Endothelial cell of umbilical vein (primary cell): ENCODE results near the gene CNTN5. TPM values are rescaled to one million over a fixed set of nuclear protein-coding genes. Genes with fewer than 3 reads are reported as not detected.

Source experiments
- BruUV-seq: library from RNA; stranded (reverse); fragments of 400-500 nt; replicated peaks from 2 replicates; lab custom pipeline; 2021; lab: Mats Ljungman, UMichigan
- CTCF ChIA-PET: fragments of 300-600, 350-600 bp; sonication (Branson Sonifier 250); formaldehyde crosslinking; loops from one replicate; lab custom pipeline; 2021; ENCODE audit warnings: antibody characterized with exemption, inconsistent platforms; lab: Charles Lee
- POLR2A ChIA-PET: fragments of 300-600, 350-600 bp; sonication (Branson Sonifier 250); formaldehyde crosslinking; loops from one replicate; lab custom pipeline; 2021; ENCODE audit warnings: antibody characterized with exemption, inconsistent platforms; lab: Charles Lee
- DNase-seq: peaks from one replicate; pipeline ENCODE4 v3.0.0-alpha.2; 2011; ENCODE audit warnings: low read depth, low spot score
- FAIRE-seq: peaks from 2 replicates; lab custom pipeline; 2011; peaks lifted over from hg19 to GRCh38; lab: Jason Lieb, UNC
- H2AFZ ChIP-seq: 2 replicates; pipeline ENCODE4 v1.6.0; 2012; ENCODE audit warnings: low read depth, low read length, control low read depth, inconsistent platforms
- H3K27ac ChIP-seq: 2 replicates; pipeline ENCODE4 v1.5.1; 2011; ENCODE audit warnings: low read depth, mild to moderate bottlenecking, control low read depth, low read length, moderate library complexity; ENCODE audit not compliant: insufficient read depth
- H3K27me3 ChIP-seq, 2 experiments: 2 replicates each; pipeline versions ENCODE4 v1.6.0 to v1.6.1; 2011; ENCODE audit warnings: low read length in 2 of 2, mixed read lengths in 1 of 2; ENCODE audit not compliant: control insufficient read depth in 2 of 2, insufficient read depth in 2 of 2
- H3K36me3 ChIP-seq, 2 experiments: 2 replicates in 1 of 2; 3 replicates in 1 of 2; pipeline ENCODE4 v1.5.1; 2011; ENCODE audit warnings: low read length in 2 of 2, mild to moderate bottlenecking in 1 of 2, moderate library complexity in 1 of 2; ENCODE audit not compliant: control insufficient read depth in 2 of 2, insufficient read depth in 2 of 2; ENCODE audit errors: extremely low read depth in 1 of 2
- H3K4me1 ChIP-seq: 3 replicates; pipeline ENCODE4 v1.5.1; 2011; ENCODE audit warnings: mild to moderate bottlenecking, low read length; ENCODE audit not compliant: control insufficient read depth, insufficient read depth; ENCODE audit errors: extremely low read depth
- H3K4me2 ChIP-seq: 2 replicates; pipeline ENCODE4 v1.6.1; 2011; ENCODE audit warnings: low read length, control low read depth, mixed read lengths; ENCODE audit not compliant: insufficient read depth
- H3K4me3 ChIP-seq, 3 experiments: fragments of 200-600 bp in 1 of 3; sonication (generic), shearing (Covaris generic) in 1 of 3; replicated peaks in 1 of 3; 2 replicates each; pipeline ENCODE4 v1.5.1; 2011 to 2016; ENCODE audit warnings: control low read depth in 3 of 3, low read length in 3 of 3, mild to moderate bottlenecking in 2 of 3, inconsistent platforms in 1 of 3, low read depth in 1 of 3, moderate library complexity in 1 of 3; ENCODE audit not compliant: insufficient read depth in 1 of 3
- H3K79me2 ChIP-seq: 2 replicates; pipeline ENCODE4 v1.6.0; 2012; ENCODE audit warnings: low read length, inconsistent platforms; ENCODE audit not compliant: control insufficient read depth, insufficient read depth
- H3K9ac ChIP-seq: replicated peaks from 2 replicates; pipeline ENCODE3; 2011; ENCODE audit warnings: low read length, control low read depth; ENCODE audit not compliant: insufficient read depth; ENCODE audit errors: extremely low read depth
- H3K9me1 ChIP-seq: replicated peaks from 3 replicates; pipeline ENCODE4 v1.6.0; 2011; ENCODE audit warnings: mild to moderate bottlenecking, low read length; ENCODE audit not compliant: control insufficient read depth, insufficient read depth; ENCODE audit errors: extremely low read depth
- H3K9me3 ChIP-seq: replicated peaks from 2 replicates; pipeline ENCODE4 v1.5.1; 2012; ENCODE audit warnings: low read length, inconsistent platforms; ENCODE audit not compliant: control insufficient read depth, insufficient read depth
- H4K20me1 ChIP-seq: replicated peaks from 2 replicates; pipeline ENCODE3; 2011; ENCODE audit warnings: mild to moderate bottlenecking, low read length; ENCODE audit not compliant: control insufficient read depth, insufficient read depth; ENCODE audit errors: extremely low read depth
- CTCF ChIP-seq, 2 donors: IDR thresholded peaks; 1 replicate in 1 of 2; 2 replicates in 1 of 2; pipeline ENCODE4 v1.5.1; 2011; ENCODE audit warnings: low read length in 2 of 2, mild to moderate bottlenecking in 2 of 2, moderate library complexity in 2 of 2, control low read depth in 1 of 2, inconsistent platforms in 1 of 2, low read depth in 1 of 2; ENCODE audit not compliant: insufficient read depth in 1 of 2; ENCODE audit errors: extremely low read depth in 1 of 2
- EZH2 ChIP-seq: IDR thresholded peaks from 2 replicates; pipeline ENCODE4 v1.6.1; 2012; ENCODE audit warnings: borderline replicate concordance, low read depth, mild to moderate bottlenecking, moderate library complexity, low read length, inconsistent platforms; ENCODE audit not compliant: severe bottlenecking
- FOS ChIP-seq: IDR thresholded peaks from 2 replicates; pipeline ENCODE4 v1.6.1; 2011; ENCODE audit warnings: mild to moderate bottlenecking, low read length, moderate library complexity, borderline replicate concordance; ENCODE audit not compliant: insufficient read depth
- GATA2 ChIP-seq: IDR thresholded peaks from 2 replicates; pipeline ENCODE4 v1.7.0; 2011; ENCODE audit warnings: low read depth, mild to moderate bottlenecking, moderate library complexity, mixed read lengths, low read length; ENCODE audit not compliant: insufficient read length, insufficient read depth
- POLR2A ChIP-seq: IDR thresholded peaks from 2 replicates; pipeline ENCODE4 v1.6.1; 2012; ENCODE audit warnings: low read depth, mild to moderate bottlenecking, control low read depth, low read length
- POLR2AphosphoS5 ChIP-seq: IDR thresholded peaks from 2 replicates; pipeline ENCODE4 v1.6.1; 2012; ENCODE audit warnings: low read depth, mild to moderate bottlenecking, control low read depth, low read length, moderate library complexity; ENCODE audit not compliant: insufficient read depth
- dilution Hi-C: fragments of 300-500 bp; cut with MboI; formaldehyde crosslinking; loops from one replicate; pipeline ENCODE4 v1.15.0; 2019; ENCODE audit warnings: low sequenced_read_pairs; ENCODE audit not compliant: extremely low pct_ligation_motif_present
- intact Hi-C: fragments of 100-400 bp; cut with micrococcal nuclease; formaldehyde crosslinking; loops from one replicate; pipeline ENCODE4 v1.10.0; 2022
- polyA plus RNA-seq, 4 experiments: library from polyadenylated mRNA; depleted of rRNA in 3 of 4; stranded (reverse) in 3 of 4; unstranded in 1 of 4; fragments of >200 nt; gene quantifications; 2 replicates each; pipeline versions ENCODE4 v1.2.1 to v1.2.3, GENCODE V29; 2011 to 2012; ENCODE audit warnings: missing spikeins in 1 of 4
- total RNA-seq: library from RNA; stranded (reverse); gene quantifications from 2 replicates; pipeline ENCODE4 v1.2.3, GENCODE V29; 2021
- TF ChIP-seq, protein P1 (sequence below): IDR thresholded peaks from 2 replicates; pipeline ENCODE4 v1.6.1; 2011; ENCODE audit not compliant: insufficient read depth, insufficient read length

The CNTN5 gene
- total and polyA plus RNA-seq, 2 donors (not counting 3 experiments of a cell fraction or from before 2014, with no cell fraction given): not detected

DNA sequence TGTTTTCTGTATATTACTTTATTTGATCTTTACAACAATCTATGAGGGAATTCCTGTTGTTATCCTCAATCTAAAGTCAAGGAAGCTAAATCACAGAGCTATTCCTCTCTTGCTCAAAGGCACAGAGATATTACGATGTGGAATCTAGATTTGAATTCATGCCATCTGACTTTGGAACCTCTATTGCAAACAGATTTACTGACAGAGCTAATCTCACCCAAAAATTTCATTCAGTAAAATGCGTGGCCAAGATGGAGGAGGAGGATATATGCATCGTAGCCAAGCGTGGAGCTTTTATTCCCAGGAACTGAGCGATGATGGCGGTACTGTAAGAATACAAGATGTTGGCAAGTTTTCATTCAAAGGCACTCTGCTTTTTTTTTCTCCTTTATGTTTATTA lies 791.8 kb downstream of the CNTN5 start:
- TF ChIP-seq, protein P1, sequence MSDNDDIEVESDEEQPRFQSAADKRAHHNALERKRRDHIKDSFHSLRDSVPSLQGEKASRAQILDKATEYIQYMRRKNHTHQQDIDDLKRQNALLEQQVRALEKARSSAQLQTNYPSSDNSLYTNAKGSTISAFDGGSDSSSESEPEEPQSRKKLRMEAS: no peak
- no peak for TF ChIP-seq FOS
- no peak for TF ChIP-seq GATA2
- TF ChIP-seq POLR2AphosphoS5: no peak
- no peak for TF ChIP-seq EZH2
- no peak for TF ChIP-seq CTCF (IDR thresholded peaks at IDR 0.05; ENCODE audit: extremely low read depth in 1 of 2, insufficient read depth in 1 of 2, low read depth in 1 of 2, low read length in 2 of 2)
- TF ChIP-seq POLR2A: no peak
- Histone ChIP-seq H3K9me1 (no peaks in the 10 kb centered on the region), H3K4me3 (no peak overlapping the region), H3K79me2 (no peaks in the 10 kb centered on the region), H4K20me1 (no peaks in the 10 kb centered on the region), H3K9me3 (peaks cover 2% of the 10 kb centered on the region), H3K27ac (no peak overlapping the region), H2AFZ (no peak overlapping the region), H3K27me3 (no peaks in the 10 kb centered on the region), H3K4me1 (no peaks in the 10 kb centered on the region), H3K4me2 (no peak overlapping the region), H3K9ac (no peak overlapping the region), H3K36me3 (no peaks in the 10 kb centered on the region)
- no TSS peak for BruUV-seq
- ChIA-PET POLR2A (no interaction called here), CTCF (interaction anchor here (0.7 kb wide), 1 partner anchor 73 kb away, joined by 3 read pairs; no protein-coding TSS in a partner anchor)
- dilution Hi-C loops (no loop called here), intact Hi-C loops (no loop called here)
- DNase-seq: no peak
- no peak for FAIRE-seq
